GM23248 (cell line): ENCODE measurements around the gene MACF1. TPM values are rescaled to one million over a fixed set of nuclear protein-coding genes. Genes with fewer than 3 reads are reported as not detected.

Experiments used
- DNase-seq: peaks from one replicate; pipeline ENCODE4 v3.0.0-alpha.2; 2015
- H2AFZ ChIP-seq: fragments of 200-600 bp; sonication (generic); 2 replicates; pipeline ENCODE4 v1.6.1; 2016; ENCODE audit warnings: antibody characterized with exemption
- H3F3A ChIP-seq: fragments of 200-600 bp; sonication (generic); 2 replicates; pipeline ENCODE4 v1.6.1; 2016; ENCODE audit warnings: mild to moderate bottlenecking, antibody characterized with exemption, mixed run types; ENCODE audit not compliant: insufficient read depth
- H3K27ac ChIP-seq: fragments of 200-600 bp; sonication (generic); 2 replicates; pipeline ENCODE4 v1.5.1; 2016; ENCODE audit warnings: mild to moderate bottlenecking
- H3K27me3 ChIP-seq: fragments of 200-600 bp; sonication (generic); replicated peaks from 2 replicates; pipeline ENCODE4 v1.6.1; 2016; ENCODE audit warnings: mild to moderate bottlenecking; ENCODE audit not compliant: insufficient read depth
- H3K36me3 ChIP-seq: fragments of 200-600 bp; sonication (generic); 2 replicates; pipeline ENCODE4 v1.6.1; 2016; ENCODE audit warnings: low read depth, mild to moderate bottlenecking
- H3K4me1 ChIP-seq: fragments of 200-600 bp; sonication (generic); 2 replicates; pipeline ENCODE4 v1.6.1; 2016; ENCODE audit warnings: mild to moderate bottlenecking; ENCODE audit not compliant: insufficient read depth
- H3K4me2 ChIP-seq: fragments of 200-600 bp; sonication (generic); one replicate; pipeline ENCODE4 v1.6.1; 2016; ENCODE audit warnings: mild to moderate bottlenecking; ENCODE audit not compliant: unreplicated experiment
- H3K4me3 ChIP-seq: fragments of 200-600 bp; sonication (generic); 2 replicates; pipeline ENCODE4 v1.5.1; 2016; ENCODE audit warnings: mild to moderate bottlenecking
- H3K79me2 ChIP-seq: fragments of 200-600 bp; sonication (generic); 2 replicates; pipeline ENCODE4 v1.6.1; 2016; ENCODE audit warnings: mild to moderate bottlenecking; ENCODE audit not compliant: insufficient read depth
- H3K9ac ChIP-seq: fragments of 200-600 bp; sonication (generic); 2 replicates; pipeline ENCODE4 v1.6.1; 2016; ENCODE audit warnings: mild to moderate bottlenecking
- H3K9me2 ChIP-seq: fragments of 200-600 bp; sonication (generic); 2 replicates; pipeline ENCODE4 v1.6.1; 2016; ENCODE audit warnings: mixed run types, mild to moderate bottlenecking, moderate library complexity; ENCODE audit not compliant: insufficient read depth
- H3K9me3 ChIP-seq: fragments of 200-600 bp; sonication (generic); one replicate; pipeline ENCODE4 v1.6.1; 2017; ENCODE audit warnings: low read depth
- H4K20me1 ChIP-seq: fragments of 200-600 bp; sonication (generic); 2 replicates; pipeline ENCODE4 v1.6.0; 2016; ENCODE audit not compliant: insufficient read depth
- EZH2 ChIP-seq: fragments of 200-600 bp; sonication (generic); IDR thresholded peaks from 2 replicates; pipeline ENCODE4 v1.6.1; 2018; ENCODE audit warnings: antibody characterized with exemption, mild to moderate bottlenecking; ENCODE audit not compliant: insufficient read depth, poor library complexity, severe bottlenecking
- EZH2phosphoT487 ChIP-seq: fragments of 200-600 bp; sonication (generic); IDR thresholded peaks from 2 replicates; pipeline ENCODE4 v1.6.1; 2018; ENCODE audit warnings: antibody characterized with exemption, moderate library complexity, mild to moderate bottlenecking, low read depth; ENCODE audit not compliant: insufficient read depth
- WGBS, 2 experiments: methylation state at CpG; one replicate each; pipeline ENCODE4 v1.1.6; 2015 to 2017; ENCODE audit warnings: low lambda C conversion rate in 2 of 2, low coverage in 1 of 2; ENCODE audit errors: missing lambda C conversion rate in 2 of 2; 5-methylcytosine and 5-hydroxymethylcytosine counted together
- in situ Hi-C: fragments of 300-500 bp; cut with MboI; formaldehyde crosslinking; loops from 2 replicates; pipeline ENCODE4 v1.15.0; 2020
- polyA plus RNA-seq: library from polyadenylated mRNA; unstranded; fragments of >200 nt; fragmentation: Nextera tagmentation; extraction: Ambion mirVana; gene quantifications from 2 replicates; pipeline ENCODE4 v1.2.1, GENCODE V29; 2016
- total RNA-seq: library from RNA; depleted of rRNA; stranded (reverse); fragments of >200 nt; shearing (Covaris generic); gene quantifications from 2 replicates; pipeline ENCODE4 v1.2.3, GENCODE V29; 2014

MACF1 gene
- total and polyA plus RNA-seq, 2 experiments from 2014 or later: 55.1 to 177 TPM

DNA sequence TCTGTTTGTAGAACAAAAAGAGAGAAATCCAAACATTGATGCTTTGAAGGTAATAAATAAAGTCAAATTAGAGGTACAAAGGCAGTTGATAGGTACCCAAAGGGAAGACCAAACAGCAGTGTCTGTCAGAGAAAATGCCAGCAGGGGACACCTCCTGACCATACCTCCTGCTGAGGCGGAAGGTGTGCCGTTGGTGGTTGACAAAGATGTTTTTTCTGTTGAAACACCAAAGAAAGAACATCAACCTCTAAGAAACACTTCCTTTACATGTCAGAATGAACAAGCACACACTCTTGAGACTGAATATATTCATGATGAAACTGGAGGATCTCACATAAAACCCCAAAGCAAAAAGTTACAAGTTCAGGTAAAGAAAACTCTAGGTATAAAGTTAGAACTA lies 128.3 kb downstream of the MACF1 start:
- DNase-seq: no peak
- H3K9ac ChIP-seq: no peak overlapping the region
- no peaks in the 10 kb centered on the region for H3K9me2 ChIP-seq
- H3K27ac ChIP-seq: no peak overlapping the region
- no peaks in the 10 kb centered on the region for H3K27me3 ChIP-seq
- peaks cover 37% of the 10 kb centered on the region for H3K36me3 ChIP-seq
- no peaks in the 10 kb centered on the region for H3K4me1 ChIP-seq
- H3K4me3 ChIP-seq: no peak overlapping the region
- H2AFZ ChIP-seq: no peak overlapping the region
- H3K9me3 ChIP-seq: no peaks in the 10 kb centered on the region
- 0 out of 2 replicates have a peak, but pooled peaks cover 10% of the 10 kb centered on the region for H3F3A ChIP-seq
- H4K20me1 ChIP-seq: no peaks in the 10 kb centered on the region; the same call in 1 of the 2 replicates
- WGBS, 2 experiments: 100% methylated on average over 2 of the region's 2 CpGs
- H3K4me2 ChIP-seq: no peak overlapping the region
- TF ChIP-seq EZH2phosphoT487: no peak
- no peak for TF ChIP-seq EZH2
- no peaks in the 10 kb centered on the region for H3K79me2 ChIP-seq
- in situ Hi-C loops: no loop called here

DNA sequence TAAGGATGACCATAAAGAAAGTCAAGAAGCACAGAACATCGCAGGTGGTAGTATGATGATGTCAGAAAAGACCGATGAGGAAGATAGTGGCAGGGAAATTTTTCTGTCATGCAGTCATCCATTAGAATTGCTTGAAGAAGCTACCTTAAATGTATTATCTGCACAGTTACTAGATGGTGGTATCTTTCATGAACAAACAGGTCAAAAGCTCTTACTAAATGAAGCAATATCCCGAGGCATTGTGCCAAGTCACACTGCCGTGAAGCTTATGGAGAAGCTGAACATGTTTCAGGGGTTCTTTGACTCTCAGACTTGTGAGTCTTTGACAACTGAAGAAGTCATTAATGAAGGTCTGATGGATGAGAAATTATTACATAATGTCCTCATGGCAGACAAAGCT lies 128.8 kb downstream of the MACF1 start:
- Histone ChIP-seq H2AFZ (no peak overlapping the region), H4K20me1 (no peaks in the 10 kb centered on the region; the same call in 1 of the 2 replicates), H3K79me2 (no peaks in the 10 kb centered on the region), H3K9me2 (no peaks in the 10 kb centered on the region), H3K9ac (no peak overlapping the region), H3K4me2 (no peak overlapping the region), H3K27me3 (no peaks in the 10 kb centered on the region), H3K27ac (no peak overlapping the region), H3K36me3 (peaks cover 37% of the 10 kb centered on the region), H3K4me1 (no peaks in the 10 kb centered on the region), H3K9me3 (no peaks in the 10 kb centered on the region), H3K4me3 (no peak overlapping the region), H3F3A (0 out of 2 replicates have a peak, but pooled peaks cover 5% of the 10 kb centered on the region)
- DNase-seq: no peak
- 74 to 77% methylated on average over 4 of the region's 4 CpGs for WGBS, 2 experiments
- in situ Hi-C loops: no loop called here
- TF ChIP-seq EZH2: no peak
- no peak for TF ChIP-seq EZH2phosphoT487

DNA sequence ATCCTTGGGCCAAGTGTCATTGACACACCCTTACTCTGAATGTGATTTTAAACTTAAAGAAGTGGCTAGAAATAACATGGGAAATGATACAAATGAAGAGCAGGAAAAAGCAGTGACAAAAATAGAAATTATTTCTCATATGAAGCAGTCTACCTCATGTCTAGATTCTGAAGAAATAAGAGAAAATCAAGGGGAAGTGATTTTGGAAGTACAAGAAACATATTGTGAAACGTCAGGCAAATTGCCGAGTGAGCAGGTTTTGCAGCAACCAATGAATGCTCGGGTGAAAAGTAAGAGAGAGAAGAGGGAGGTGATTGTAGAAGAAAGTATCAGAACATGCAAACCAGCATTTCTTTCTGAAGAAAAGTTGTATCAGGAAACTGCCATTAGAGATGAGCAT lies 130.7 kb downstream of the MACF1 start:
- TF ChIP-seq EZH2phosphoT487 (no peak), EZH2 (no peak)
- Histone ChIP-seq H3K4me2 (no peak overlapping the region), H3K36me3 (peaks cover 36% of the 10 kb centered on the region), H3K79me2 (no peaks in the 10 kb centered on the region), H2AFZ (no peak overlapping the region), H3K9me3 (no peaks in the 10 kb centered on the region), H3K9ac (no peak overlapping the region), H3K27ac (no peak overlapping the region), H3K9me2 (no peaks in the 10 kb centered on the region), H3K27me3 (no peaks in the 10 kb centered on the region), H3K4me3 (no peak overlapping the region), H4K20me1 (no peaks in the 10 kb centered on the region; the same call in 1 of the 2 replicates), H3K4me1 (no peaks in the 10 kb centered on the region), H3F3A (0 out of 2 replicates have a peak, but pooled peaks cover 5% of the 10 kb centered on the region)
- WGBS, 2 experiments: 94 to 98% methylated on average over 3 of the region's 3 CpGs
- in situ Hi-C loops: no loop called here
- DNase-seq: no peak

DNA sequence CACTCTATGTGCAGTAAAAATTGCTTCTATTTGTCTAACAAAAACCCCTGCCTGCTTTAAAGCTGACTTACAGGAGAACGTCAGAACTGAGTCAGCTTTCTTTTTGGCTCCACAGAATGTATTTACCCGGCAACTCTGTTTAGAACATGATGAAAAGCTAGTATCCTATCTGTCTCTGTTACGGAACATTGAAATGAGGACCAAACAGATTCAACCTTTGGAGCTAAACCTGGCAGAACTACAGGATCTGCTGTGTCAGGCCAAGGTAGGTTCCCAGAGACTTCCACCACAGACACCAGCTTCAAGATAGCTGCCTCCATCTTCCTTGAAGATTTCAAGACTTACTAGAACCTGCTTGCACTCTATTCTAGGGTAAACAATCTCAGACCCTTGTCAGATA lies 132.6 kb downstream of the MACF1 start:
- no peak overlapping the region for H3K9ac ChIP-seq
- H3F3A ChIP-seq: 0 out of 2 replicates have a peak, but pooled peaks cover 5% of the 10 kb centered on the region
- no peak overlapping the region for H3K4me3 ChIP-seq
- no peaks in the 10 kb centered on the region for H3K79me2 ChIP-seq
- no peaks in the 10 kb centered on the region; the same call in 1 of the 2 replicates for H4K20me1 ChIP-seq
- H3K4me2 ChIP-seq: no peak overlapping the region
- H3K27ac ChIP-seq: no peak overlapping the region
- H3K4me1 ChIP-seq: no peaks in the 10 kb centered on the region
- in situ Hi-C loops: no loop called here
- H3K36me3 ChIP-seq: peaks cover 35% of the 10 kb centered on the region
- WGBS, 2 experiments: 82 to 85% methylated on average over 3 of the region's 3 CpGs
- no peak for DNase-seq
- no peak for TF ChIP-seq EZH2phosphoT487
- H3K27me3 ChIP-seq: no peaks in the 10 kb centered on the region
- no peaks in the 10 kb centered on the region for H3K9me3 ChIP-seq
- no peak overlapping the region for H2AFZ ChIP-seq
- H3K9me2 ChIP-seq: no peaks in the 10 kb centered on the region

DNA sequence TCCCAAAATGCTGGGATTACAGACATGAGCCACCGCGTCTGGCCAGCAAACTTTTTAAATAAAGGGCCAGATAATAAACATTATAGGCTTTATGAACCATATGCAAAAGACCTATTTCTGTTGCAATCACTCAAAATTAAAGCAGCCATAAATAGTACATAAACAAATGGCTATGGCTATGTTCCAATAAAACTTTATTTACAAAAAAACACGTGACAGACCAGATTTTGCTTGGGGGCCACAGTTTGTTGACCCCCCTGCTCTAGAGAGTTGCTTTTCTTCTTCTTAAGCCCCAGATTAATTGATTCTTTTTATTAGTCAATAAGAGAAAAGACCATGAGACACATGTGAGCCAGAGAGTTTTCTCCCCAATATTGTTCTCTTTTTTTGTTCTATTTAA lies 138.3 kb downstream of the MACF1 start:
- no peaks in the 10 kb centered on the region for H3F3A ChIP-seq
- DNase-seq: no peak

More for the DNA sequence above, 138.3 kb downstream of the MACF1 start:
- no peaks in the 10 kb centered on the region for H3K9me2 ChIP-seq
- no peaks in the 10 kb centered on the region for H3K4me1 ChIP-seq
- H3K36me3 ChIP-seq: peaks cover 25% of the 10 kb centered on the region
- H2AFZ ChIP-seq: no peak overlapping the region
- H3K9me3 ChIP-seq: no peaks in the 10 kb centered on the region
- TF ChIP-seq EZH2 (no peak), EZH2phosphoT487 (no peak)
- 95 to 96% methylated on average over 3 of the region's 3 CpGs for WGBS, 2 experiments
- H3K27ac ChIP-seq: no peak overlapping the region
- no peaks in the 10 kb centered on the region for H3K79me2 ChIP-seq
- H3K4me2 ChIP-seq: no peak overlapping the region
- no peaks in the 10 kb centered on the region for H4K20me1 ChIP-seq
- H3K4me3 ChIP-seq: no peak overlapping the region
- no peaks in the 10 kb centered on the region for H3K27me3 ChIP-seq
- in situ Hi-C loops: no loop called here
- H3K9ac ChIP-seq: no peak overlapping the region
